ENCODE measurements around the gene OR2A25. TPM values are rescaled to one million over a fixed set of nuclear protein-coding genes. Genes with fewer than 3 reads are reported as not detected.

OR2A25 gene
- polyA plus RNA-seq, 1 donor: not detected

DNA sequence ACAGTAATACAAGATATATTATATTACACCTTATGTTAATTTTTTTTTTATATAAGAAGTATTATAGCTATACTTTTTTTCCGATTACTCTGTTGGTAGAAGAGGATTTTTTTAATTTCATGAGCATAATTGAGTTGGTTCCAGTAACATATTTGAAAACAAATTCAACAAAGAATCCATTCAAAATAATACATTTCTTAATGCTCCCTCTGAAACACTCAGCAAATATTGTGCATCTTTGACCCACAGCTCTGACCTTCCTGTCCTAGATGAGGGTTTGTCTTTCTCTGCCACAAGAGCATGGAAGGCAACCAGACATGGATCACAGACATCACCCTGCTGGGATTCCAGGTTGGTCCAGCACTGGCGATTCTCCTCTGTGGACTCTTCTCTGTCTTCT is 39.7 kb downstream of the OR2A25 start, which contains the start of gene OR2A2:
Gene OR2A2, plus strand, starts transcription at position 301 of the 400 bp plus-strand sequence. Its CDS starts 0 bp downstream, at position 301.
- DNase-seq: no peak
- H3K4me1 ChIP-seq (ENCODE audit: control insufficient read depth, insufficient read depth, low read length): no peaks in the 10 kb centered on the region
- WGBS (ENCODE audit: insufficient coverage, low lambda C conversion rate): 83% methylated on average over 1 of the region's 2 CpGs
- no peaks in the 10 kb centered on the region for H3K36me3 ChIP-seq (ENCODE audit: control insufficient read depth, insufficient read depth, low read length)
- H3K27me3 ChIP-seq (ENCODE audit: control insufficient read depth, insufficient read depth, low read length): no peaks in the 10 kb centered on the region
- H3K4me3 ChIP-seq (ENCODE audit: low read length): no peak within 1 kb of the TSS
- no peak within 1 kb of the TSS for H3K27ac ChIP-seq (ENCODE audit: low read length)
- no peaks in the 10 kb centered on the region for H3K9me3 ChIP-seq (ENCODE audit: control insufficient read depth, low read depth, low read length)

- WGBS (ENCODE audit: insufficient coverage, low lambda C conversion rate): 82% methylated on average over 3 of the region's 5 CpGs
- Histone ChIP-seq H3K27ac (ENCODE audit: low read length) (no peak overlapping the region), H3K4me1 (ENCODE audit: control insufficient read depth, insufficient read depth, low read length) (no peaks in the 10 kb centered on the region), H3K27me3 (ENCODE audit: control insufficient read depth, insufficient read depth, low read length) (no peaks in the 10 kb centered on the region), H3K9me3 (ENCODE audit: control insufficient read depth, low read depth, low read length) (no peaks in the 10 kb centered on the region), H3K36me3 (ENCODE audit: control insufficient read depth, insufficient read depth, low read length) (no peaks in the 10 kb centered on the region), H3K4me3 (ENCODE audit: low read length) (no peak overlapping the region)
- no peak for DNase-seq
These were observed 40.7 kb downstream of the OR2A25 start for GRCh38 chr7:144110272-144110671.

DNA sequence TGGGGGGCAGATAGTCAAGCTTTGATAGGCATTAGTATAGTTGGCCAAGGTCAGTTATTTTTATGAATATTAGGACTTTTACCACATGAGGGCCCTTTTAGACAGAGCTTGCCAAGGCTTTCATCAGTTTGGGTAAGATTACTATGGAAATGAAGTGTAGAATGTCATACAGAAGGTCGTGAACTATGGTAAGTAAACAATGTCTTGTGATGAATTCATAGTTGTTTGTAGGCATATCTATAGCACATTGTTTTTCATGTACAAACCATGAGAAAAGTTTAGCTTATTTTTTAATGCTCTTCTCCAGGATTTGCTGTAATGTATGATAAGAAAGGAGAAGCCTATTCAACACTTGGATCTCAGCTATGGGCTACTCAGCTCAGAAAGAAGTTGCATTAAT is 44.0 kb downstream of the OR2A25 start:
- Histone ChIP-seq H3K4me1 (ENCODE audit: control insufficient read depth, insufficient read depth, low read length) (no peaks in the 10 kb centered on the region), H3K4me3 (ENCODE audit: low read length) (no peak overlapping the region), H3K27me3 (ENCODE audit: control insufficient read depth, insufficient read depth, low read length) (no peaks in the 10 kb centered on the region), H3K9me3 (ENCODE audit: control insufficient read depth, low read depth, low read length) (no peaks in the 10 kb centered on the region), H3K27ac (ENCODE audit: low read length) (no peak overlapping the region), H3K36me3 (ENCODE audit: control insufficient read depth, insufficient read depth, low read length) (no peaks in the 10 kb centered on the region)
- 33% methylated on average over 1 of the region's 1 CpG for WGBS (ENCODE audit: insufficient coverage, low lambda C conversion rate)
- DNase-seq: no peak

GRCh38 chr7:144118341-144118740 is 48.7 kb downstream of the OR2A25 start:
- H3K4me3 ChIP-seq (ENCODE audit: low read length): no peak overlapping the region
- H3K4me1 ChIP-seq (ENCODE audit: control insufficient read depth, insufficient read depth, low read length): no peaks in the 10 kb centered on the region
- no peaks in the 10 kb centered on the region for H3K9me3 ChIP-seq (ENCODE audit: control insufficient read depth, low read depth, low read length)
- no CpG with 5 or more reads among the region's 8 CpGs for WGBS (ENCODE audit: insufficient coverage, low lambda C conversion rate)
- H3K27me3 ChIP-seq (ENCODE audit: control insufficient read depth, insufficient read depth, low read length): no peaks in the 10 kb centered on the region
- no peak overlapping the region for H3K27ac ChIP-seq (ENCODE audit: low read length)
- H3K36me3 ChIP-seq (ENCODE audit: control insufficient read depth, insufficient read depth, low read length): no peaks in the 10 kb centered on the region
- DNase-seq: no peak

GRCh38 chr7:144122876-144123275 is 53.3 kb downstream of the OR2A25 start, which contains the start of gene OR2A14:
Gene OR2A14 (plus strand): TSS chr7:144123176. CDS start chr7:144129113, 5,937 bp downstream.
- DNase-seq: no peak
- WGBS (ENCODE audit: insufficient coverage, low lambda C conversion rate): 100% methylated on average over 1 of the region's 1 CpG
- Histone ChIP-seq H3K36me3 (ENCODE audit: control insufficient read depth, insufficient read depth, low read length) (no peaks in the 10 kb centered on the region), H3K4me1 (ENCODE audit: control insufficient read depth, insufficient read depth, low read length) (no peaks in the 10 kb centered on the region), H3K4me3 (ENCODE audit: low read length) (no peak within 1 kb of the TSS), H3K27ac (ENCODE audit: low read length) (no peak within 1 kb of the TSS), H3K27me3 (ENCODE audit: control insufficient read depth, insufficient read depth, low read length) (no peaks in the 10 kb centered on the region), H3K9me3 (ENCODE audit: control insufficient read depth, low read depth, low read length) (no peaks in the 10 kb centered on the region)

Other genes starting within 250 kb of the OR2A25 start
- 54.1 TPM for gene TCAF1, start 167.6 kb upstream of the OR2A25 start, polyA plus RNA-seq
- not detected for gene OR2F2, start 134.6 kb upstream of the OR2A25 start, polyA plus RNA-seq
- gene OR2F1, start 115.0 kb upstream of the OR2A25 start, polyA plus RNA-seq: 0.13 TPM
- gene OR6B1, start 69.5 kb upstream of the OR2A25 start, polyA plus RNA-seq: not detected
- under 0.01 TPM for gene OR2A5, start 20.9 kb upstream of the OR2A25 start, polyA plus RNA-seq
- gene OR2A12, start 16.5 kb downstream of the OR2A25 start, polyA plus RNA-seq: 0.04 TPM
- not detected for gene OR2A2, start 39.8 kb downstream of the OR2A25 start, polyA plus RNA-seq
- gene OR2A14, start 53.4 kb downstream of the OR2A25 start, polyA plus RNA-seq: 0.07 TPM
- gene CTAGE4, start 113.7 kb downstream of the OR2A25 start, polyA plus RNA-seq: 18.7 TPM
- gene ARHGEF35, start 126.0 kb downstream of the OR2A25 start, polyA plus RNA-seq: 30.6 TPM
- 0.34 TPM for gene OR2A42, start 169.8 kb downstream of the OR2A25 start, polyA plus RNA-seq
- gene OR2A7, start 195.0 kb downstream of the OR2A25 start, polyA plus RNA-seq: 16.7 TPM
- 11.2 TPM for gene CTAGE8, start 199.5 kb downstream of the OR2A25 start, polyA plus RNA-seq
- 0.94 TPM for gene OR2A1, start 242.6 kb downstream of the OR2A25 start, polyA plus RNA-seq